ENCODE data around the gene TMC1.

GRCh38 chr9:72560086-72560485 lies 38.7 kb downstream of the TMC1 start:
- TF ChIP-seq CTCF (IDR thresholded peaks at IDR 0.05): no peak
- no peak for TF ChIP-seq POLR2A (IDR thresholded peaks at IDR 0.05)
